ENCODE results near the gene LIPJ.

Gene LIPJ

GRCh38 chr10:88642209-88642608, 55.6 kb downstream of the LIPJ start:
- no peak for ATAC-seq
- H3K4me3 Mint-ChIP-seq, result no peak overlapping the region
- H3K9me3 Mint-ChIP-seq, result peaks cover 4 to 8% of the 10 kb centered on the region in 2 donors
- H3K27me3 Mint-ChIP-seq, result peaks cover 25% of the 10 kb centered on the region
- no peak overlapping the region for H3K27ac Mint-ChIP-seq
- peaks cover 6% of the 10 kb centered on the region for H3K4me1 Mint-ChIP-seq
- no peak for DNase-seq

DNA sequence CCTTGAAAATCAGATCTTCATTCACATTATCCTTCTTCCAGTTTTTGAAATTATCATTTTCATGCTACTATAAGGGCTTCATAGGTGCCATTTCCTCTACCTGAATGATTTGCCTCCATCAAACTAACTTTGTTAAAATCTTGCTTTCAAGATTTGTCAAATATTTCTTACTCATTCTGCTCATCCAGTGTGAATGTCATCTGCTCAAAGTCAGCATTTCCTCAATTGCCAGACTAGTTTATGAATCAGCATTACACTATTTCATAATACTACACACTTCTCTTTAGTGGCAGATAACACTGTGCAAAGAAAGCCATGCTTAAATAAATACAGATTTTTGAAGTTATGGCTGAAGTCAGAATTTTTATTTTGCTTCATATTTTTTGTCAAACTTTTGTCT, 56.4 kb downstream of the LIPJ start:
- no peak overlapping the region for H3K27ac Mint-ChIP-seq
- no peak for ATAC-seq
- no peak overlapping the region for H3K4me3 Mint-ChIP-seq
- H3K4me1 Mint-ChIP-seq, result peaks cover 6% of the 10 kb centered on the region
- no peak for DNase-seq
- peaks cover 4 to 8% of the 10 kb centered on the region in 2 donors for H3K9me3 Mint-ChIP-seq
- H3K27me3 Mint-ChIP-seq, result peaks cover 20% of the 10 kb centered on the region

DNA sequence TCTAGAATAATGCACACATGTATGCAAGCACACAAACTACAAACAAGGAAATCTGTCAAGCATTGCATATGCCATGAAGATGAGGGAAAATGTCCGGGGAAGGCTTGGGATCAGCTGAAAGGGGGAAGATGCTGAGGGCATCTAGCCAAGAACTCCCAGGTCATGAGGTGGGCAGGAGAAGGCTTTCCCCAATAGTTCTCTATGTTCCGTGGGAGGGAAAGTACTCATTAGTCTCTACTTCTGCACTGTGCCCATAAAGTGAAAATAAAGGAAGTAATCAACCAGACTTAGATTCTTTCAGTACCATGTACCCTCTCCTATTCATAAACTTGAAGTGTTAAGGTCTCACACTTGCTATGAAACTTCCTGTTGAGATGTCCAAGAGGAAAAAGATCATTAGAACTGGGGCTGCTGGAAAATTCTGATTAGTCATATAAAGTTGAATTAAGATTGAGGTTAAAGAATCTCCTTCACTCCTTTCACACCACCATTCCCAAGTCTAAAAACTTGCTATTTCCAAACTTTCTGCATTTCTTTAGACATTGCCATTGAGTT, 60.6 kb downstream of the LIPJ start:
- H3K27me3 Mint-ChIP-seq, result peaks cover 9% of the 10 kb centered on the region
- H3K4me3 Mint-ChIP-seq, result no peak overlapping the region
- ATAC-seq (no peak), DNase-seq (no peak)
- no peaks in the 10 kb centered on the region for H3K4me1 Mint-ChIP-seq
- H3K9me3 Mint-ChIP-seq, result no peaks in the 10 kb centered on the region
- no peak overlapping the region for H3K27ac Mint-ChIP-seq

DNA sequence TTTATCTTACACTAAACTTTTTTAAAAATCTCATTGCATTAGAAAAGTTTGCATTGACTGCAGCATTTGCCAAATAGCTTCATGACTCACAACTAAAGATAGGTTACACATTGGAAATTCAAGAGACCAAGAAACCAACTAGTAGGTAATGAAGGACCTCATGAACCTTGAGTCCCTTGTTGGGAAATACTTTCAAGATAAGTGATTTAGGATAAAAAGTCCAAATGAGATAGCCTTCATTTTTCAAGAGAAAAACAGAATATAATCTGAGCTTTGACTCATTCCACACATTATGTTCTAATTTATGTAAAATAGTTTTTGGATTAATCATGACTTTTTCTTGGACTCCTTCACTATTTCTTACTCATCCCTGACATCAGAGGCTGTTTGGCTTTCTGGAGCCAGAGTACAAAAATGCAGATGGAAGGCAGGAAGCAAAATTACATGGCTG, 64.6 kb downstream of the LIPJ start:
- peaks cover 9% of the 10 kb centered on the region for H3K27me3 Mint-ChIP-seq
- H3K27ac Mint-ChIP-seq, result no peak overlapping the region
- no peaks in the 10 kb centered on the region for H3K4me1 Mint-ChIP-seq
- DNase-seq (no peak), ATAC-seq (no peak)
- H3K9me3 Mint-ChIP-seq, result no peaks in the 10 kb centered on the region
- no peak overlapping the region for H3K4me3 Mint-ChIP-seq

GRCh38 chr10:88652616-88653015, 66.1 kb downstream of the LIPJ start:
- H3K27ac Mint-ChIP-seq, result no peak overlapping the region
- no peaks in the 10 kb centered on the region for H3K27me3 Mint-ChIP-seq
- H3K4me3 Mint-ChIP-seq, result no peak overlapping the region
- no peaks in the 10 kb centered on the region for H3K9me3 Mint-ChIP-seq
- no peak for ATAC-seq
- no peak for DNase-seq
- H3K4me1 Mint-ChIP-seq, result no peaks in the 10 kb centered on the region
